ENCODE data around the gene FBLN2.

FBLN2 gene

GRCh38 chr3:13671482-13672233 lies 122.7 kb downstream of the FBLN2 start:
- DNase-seq, result no peak

GRCh38 chr3:13673207-13673606 lies 124.3 kb downstream of the FBLN2 start:
- DNase-seq, result no peak

DNA sequence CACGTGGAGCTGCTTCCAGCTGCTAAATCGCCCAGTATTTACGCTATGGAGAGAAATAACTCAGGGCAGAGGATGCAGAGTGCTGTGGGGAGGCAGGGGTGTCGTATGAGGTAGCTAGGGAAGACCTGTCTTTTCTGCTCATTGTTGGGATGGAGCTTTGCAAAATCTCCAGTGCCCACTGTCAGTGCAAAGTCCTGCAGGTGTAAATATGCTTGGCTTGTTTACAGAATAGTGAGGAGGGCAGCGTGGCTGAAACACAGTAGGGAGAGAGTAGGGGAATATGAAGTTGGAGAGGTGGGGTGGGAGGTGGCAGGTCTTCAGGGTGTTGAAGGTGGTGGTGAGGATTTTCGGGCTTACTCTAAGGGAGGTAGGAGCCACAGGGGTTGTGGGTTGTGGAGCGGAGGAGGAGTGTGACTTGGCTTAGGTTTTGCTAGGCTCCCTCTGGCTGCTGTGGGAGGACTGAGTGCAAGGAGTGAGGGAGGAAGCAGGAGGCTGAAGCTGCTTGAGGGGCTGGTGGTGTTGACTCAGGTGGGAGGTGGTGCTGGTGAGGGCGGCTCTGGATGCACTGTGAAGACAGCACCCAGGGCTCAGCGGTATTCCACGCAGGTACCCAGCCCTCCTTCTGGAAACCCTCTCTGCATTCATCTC lies 125.7 kb downstream of the FBLN2 start:
- no peak for DNase-seq

- DNase-seq, result no peak
Observed at GRCh38 chr3:13676356-13677017, 127.6 kb downstream of the FBLN2 start.

DNA sequence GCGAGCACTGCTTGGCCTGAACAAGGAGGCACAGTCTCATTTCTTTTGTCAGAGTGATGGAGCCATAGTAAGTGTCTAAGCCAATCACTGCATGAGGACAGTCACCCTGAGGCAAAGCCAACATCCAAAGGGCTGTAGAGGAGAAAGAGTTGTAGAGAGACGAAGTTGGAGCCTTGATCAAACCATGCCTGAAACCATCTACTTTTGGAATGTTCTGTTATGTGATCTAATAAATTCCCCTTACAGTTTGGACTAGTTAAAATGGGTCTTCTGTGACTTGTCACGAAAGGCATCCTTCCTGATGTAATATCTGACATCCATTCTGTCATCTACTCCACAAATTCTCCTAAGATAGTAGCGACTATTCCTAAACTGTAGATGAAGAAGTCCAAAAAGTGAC lies 128.3 kb downstream of the FBLN2 start:
- no peak for DNase-seq

DNA sequence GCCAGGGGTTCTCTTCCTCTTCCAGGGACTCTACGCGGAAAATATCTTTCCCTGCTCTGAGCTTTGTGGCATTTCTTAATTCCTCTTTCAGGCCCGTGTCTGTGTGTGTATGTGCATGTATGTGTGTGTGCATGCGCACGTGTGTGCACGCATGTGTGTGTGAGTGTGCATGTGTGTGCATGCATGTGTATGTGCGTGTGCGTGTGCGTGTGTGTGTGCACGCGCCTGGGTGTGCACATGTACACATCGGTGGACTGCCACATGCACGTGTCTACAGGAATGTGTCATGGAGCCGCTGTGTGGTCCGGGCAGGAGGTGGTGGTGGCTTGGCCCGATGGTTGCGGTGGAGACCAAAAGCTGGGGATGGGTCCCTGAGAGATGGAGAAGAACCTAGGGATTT lies 133.0 kb downstream of the FBLN2 start:
- no peak for DNase-seq

GRCh38 chr3:13682331-13683013 lies 133.5 kb downstream of the FBLN2 start:
- DNase-seq, result no peak

- DNase-seq, result no peak
Observed at GRCh38 chr3:13683288-13683687, 134.4 kb downstream of the FBLN2 start.

DNA sequence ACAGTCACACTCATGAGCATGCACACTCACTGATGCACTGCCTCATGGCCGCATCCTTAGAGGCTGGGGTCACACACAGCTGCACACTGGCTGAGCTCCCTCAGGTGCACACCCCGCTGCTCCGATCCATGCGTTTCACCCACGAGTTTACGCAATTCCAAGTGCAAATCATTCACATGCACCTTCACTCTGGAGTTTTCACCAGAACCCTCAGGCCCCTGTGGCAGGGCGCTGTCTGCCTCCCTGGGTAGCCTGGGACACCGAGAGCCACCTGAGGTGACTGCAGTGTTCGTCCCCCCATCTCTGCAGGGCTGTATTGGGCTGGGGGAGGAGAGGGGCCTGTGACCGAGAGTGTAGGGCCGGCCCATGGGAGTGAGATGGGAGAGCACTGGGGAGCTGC lies 134.8 kb downstream of the FBLN2 start:
- DNase-seq, result no peak

DNA sequence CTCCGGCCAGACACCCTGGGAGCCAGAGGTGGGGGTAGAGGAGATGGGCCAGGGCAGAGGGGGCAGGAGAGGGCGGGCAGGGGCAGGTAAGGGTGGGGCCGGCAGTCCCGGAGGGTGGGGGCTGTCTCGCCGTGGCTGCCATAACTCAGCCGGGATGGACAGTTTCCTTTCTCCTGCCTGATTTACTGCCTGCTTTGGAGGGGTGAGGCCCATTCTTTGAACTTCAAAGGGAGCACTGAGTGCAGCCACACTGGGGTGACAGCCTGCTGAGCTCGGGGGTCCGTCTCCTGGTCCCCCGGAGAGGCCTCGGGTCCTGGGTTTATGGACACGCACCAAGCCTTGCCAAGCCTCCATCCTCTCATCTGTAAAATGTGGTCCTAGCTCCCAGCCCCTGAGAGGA lies 135.4 kb downstream of the FBLN2 start:
- DNase-seq, result no peak

GRCh38 chr3:13684854-13685253 lies 135.9 kb downstream of the FBLN2 start:
- no peak for DNase-seq

DNA sequence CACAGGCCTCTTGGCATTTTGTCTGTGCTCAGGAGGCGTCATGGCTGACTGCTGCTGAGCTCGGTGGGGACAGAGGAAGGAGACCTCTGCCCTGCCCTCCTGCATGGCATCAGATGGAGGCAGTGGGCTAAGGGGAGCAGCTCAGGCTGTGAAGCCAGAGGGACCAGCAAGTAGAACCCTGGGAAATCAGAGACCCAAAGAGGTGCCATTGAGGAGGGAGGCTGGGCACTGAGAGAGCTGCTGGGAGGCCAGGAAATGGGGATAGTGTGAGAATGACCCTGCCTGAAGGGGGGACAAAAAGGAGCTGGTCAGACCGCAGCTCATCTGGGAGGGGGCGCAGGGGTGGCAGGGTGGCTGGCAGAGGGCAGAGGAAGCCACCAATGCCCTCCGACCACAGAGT lies 136.8 kb downstream of the FBLN2 start:
- no peak for DNase-seq

- DNase-seq, result no peak
Observed at GRCh38 chr3:13686367-13687160, 137.6 kb downstream of the FBLN2 start.

GRCh38 chr3:13687517-13687943 lies 138.6 kb downstream of the FBLN2 start:
- DNase-seq, result no peak
